HCT116 (cell line): ENCODE measurements around the gene TMEM119. TPM values are rescaled to one million over a fixed set of nuclear protein-coding genes. Genes with fewer than 3 reads are reported as not detected.
"Not testable (repeated sequence)": the region's sequence is repeated elsewhere in the genome, so short reads cannot be mapped to it uniquely, and the experiment has no call there.

Source experiments
- ATAC-seq: fragments of 200-7000 bp; cut with Tn5 transposase; 2 replicates; pipeline ENCODE4 v1.9.1; 2020; ENCODE audit warnings: mild to moderate bottlenecking, moderate library complexity
- BruUV-seq: library from RNA; stranded (reverse); fragments of 400-500 nt; replicated peaks from 2 replicates; lab custom pipeline; 2021; lab: Mats Ljungman, UMichigan
- CTCF ChIA-PET: fragments of 300-600 bp; sonication (Branson Sonifier 250); formaldehyde crosslinking; loops from one replicate; lab custom pipeline; 2021; ENCODE audit warnings: antibody characterized with exemption; lab: Charles Lee
- POLR2A ChIA-PET: fragments of 300-600, 350-600 bp; sonication (Branson Sonifier 250); formaldehyde crosslinking; loops from one replicate; lab custom pipeline; 2021; ENCODE audit warnings: antibody characterized with exemption; lab: Charles Lee
- RAD21 ChIA-PET, 2 experiments: fragments of 300-600 bp; sonication (Branson Sonifier 250); formaldehyde crosslinking; loops; one replicate each; lab custom pipeline; 2023; ENCODE audit warnings: low total read pairs in 2 of 2; ENCODE audit not compliant: uncharacterized antibody in 2 of 2, unreplicated experiment in 2 of 2, low non-redundant PET in 1 of 2; lab: Charles Lee
- DNase-seq: peaks from one replicate; pipeline ENCODE4 v3.0.0-alpha.2; 2010; ENCODE audit warnings: low read depth, low spot score
- H2AFZ ChIP-seq: fragments of 200-600 bp; shearing (Covaris generic), sonication (generic); 2 replicates; pipeline ENCODE4 v1.6.1; 2017; ENCODE audit warnings: low read depth, mixed run types, mixed read lengths, antibody characterized with exemption, low read length; ENCODE audit not compliant: poor library complexity, severe bottlenecking
- H3K27ac ChIP-seq: 2 replicates; pipeline ENCODE4 v1.5.1; 2012; ENCODE audit warnings: low read depth, low read length
- H3K27me3 ChIP-seq: fragments of 200-600 bp; sonication (generic); 2 replicates; pipeline ENCODE4 v1.6.1; 2016; ENCODE audit warnings: mixed run types, low read length, mixed read lengths; ENCODE audit not compliant: insufficient read depth
- H3K36me3 ChIP-seq, 2 experiments: fragments of 200-500 bp in 1 of 2; fragments of 200-600 bp in 1 of 2; sonication (Bioruptor generic) in 1 of 2; sonication (generic) in 1 of 2; 2 replicates each; pipeline versions ENCODE4 v1.5.1 to v1.6.1; 2014 to 2016; ENCODE audit warnings: low read length in 2 of 2, inconsistent platforms in 1 of 2, mixed read lengths in 1 of 2, mixed run types in 1 of 2; ENCODE audit not compliant: insufficient read depth in 2 of 2, control insufficient read depth in 1 of 2
- H3K4me1 ChIP-seq, 2 experiments: fragments of 200-600 bp in 1 of 2; sonication (generic) in 1 of 2; 2 replicates each; pipeline versions ENCODE4 v1.5.1 to v1.6.1; 2012 to 2017; ENCODE audit warnings: low read length in 2 of 2, inconsistent platforms in 1 of 2, mild to moderate bottlenecking in 1 of 2, mixed read lengths in 1 of 2, mixed run types in 1 of 2, moderate library complexity in 1 of 2; ENCODE audit not compliant: insufficient read depth in 2 of 2, control insufficient read depth in 1 of 2
- H3K4me2 ChIP-seq: fragments of 200-600 bp; sonication (generic); 2 replicates; pipeline ENCODE4 v1.6.1; 2017; ENCODE audit warnings: mixed run types, low read length, mixed read lengths
- H3K4me3 ChIP-seq, 2 experiments: fragments of 200-600 bp in 1 of 2; sonication (generic) in 1 of 2; replicated peaks in 1 of 2; 2 replicates each; pipeline ENCODE4 v1.5.1; 2011 to 2016; ENCODE audit warnings: low read length in 2 of 2, control low read depth in 1 of 2, low read depth in 1 of 2, mild to moderate bottlenecking in 1 of 2, mixed read lengths in 1 of 2, mixed run types in 1 of 2
- H3K79me2 ChIP-seq: fragments of 200-600 bp; sonication (generic); 2 replicates; pipeline ENCODE4 v1.6.1; 2017; ENCODE audit warnings: mild to moderate bottlenecking, mixed run types, low read length, moderate library complexity, mixed read lengths; ENCODE audit not compliant: insufficient read depth
- H3K9ac ChIP-seq: fragments of 200-600 bp; sonication (generic); 2 replicates; pipeline ENCODE4 v1.6.1; 2016; ENCODE audit warnings: low read length, mixed read lengths
- H3K9me2 ChIP-seq: fragments of 200-600 bp; sonication (generic), shearing (Covaris generic); 2 replicates; pipeline ENCODE4 v1.6.1; 2017; ENCODE audit warnings: mixed run types, mild to moderate bottlenecking, moderate library complexity; ENCODE audit not compliant: insufficient read depth
- H3K9me3 ChIP-seq, 2 experiments: fragments of 200-500 bp in 1 of 2; fragments of 200-600 bp in 1 of 2; sonication (Bioruptor generic) in 1 of 2; sonication (generic) in 1 of 2; 2 replicates each; pipeline ENCODE4 v1.6.1; 2014 to 2017; ENCODE audit warnings: low read length in 2 of 2, mixed read lengths in 2 of 2, inconsistent platforms in 1 of 2, low read depth in 1 of 2, mild to moderate bottlenecking in 1 of 2, mixed run types in 1 of 2, moderate library complexity in 1 of 2; ENCODE audit not compliant: control insufficient read depth in 1 of 2, insufficient read depth in 1 of 2
- H4K20me1 ChIP-seq: fragments of 200-600 bp; sonication (generic), shearing (Covaris generic); 2 replicates; pipeline ENCODE4 v1.6.1; 2017; ENCODE audit warnings: mixed run types, mild to moderate bottlenecking, moderate library complexity; ENCODE audit not compliant: insufficient read depth
- EGR1 ChIP-seq: IDR thresholded peaks from 2 replicates; pipeline ENCODE4 v1.6.1; 2012; ENCODE audit warnings: low read depth
- EZH2phosphoT487 ChIP-seq: fragments of 200-600 bp; IDR thresholded peaks from 2 replicates; pipeline ENCODE4 v1.6.1; 2018; ENCODE audit warnings: antibody characterized with exemption, borderline replicate concordance
- FOSL1 ChIP-seq: IDR thresholded peaks from 2 replicates; pipeline ENCODE4 v1.6.1; 2012; ENCODE audit warnings: low read depth
- JUND ChIP-seq: IDR thresholded peaks from 2 replicates; pipeline ENCODE4 v1.6.1; 2012
- SIN3A ChIP-seq: IDR thresholded peaks from 2 replicates; pipeline ENCODE4 v1.6.1; 2012; ENCODE audit warnings: low read depth
- SP1 ChIP-seq: IDR thresholded peaks from 2 replicates; pipeline ENCODE4 v1.6.1; 2012; ENCODE audit warnings: low read depth
- TCF7L2 ChIP-seq: IDR thresholded peaks from 2 replicates; pipeline ENCODE4 v1.7.0; 2011; ENCODE audit warnings: borderline replicate concordance, inconsistent platforms; ENCODE audit not compliant: insufficient read depth, insufficient read length; ENCODE audit errors: extremely low read depth
- YY1 ChIP-seq: IDR thresholded peaks from 2 replicates; pipeline ENCODE4 v1.6.1; 2011; ENCODE audit warnings: low read length, low read depth, moderate library complexity, mild to moderate bottlenecking; ENCODE audit not compliant: insufficient replicate concordance; ENCODE audit errors: extremely low read depth
- ZFX ChIP-seq: fragments of 450-650 bp; IDR thresholded peaks from 2 replicates; pipeline ENCODE4 v1.6.1; 2017
- intact Hi-C: fragments of 100-400 bp; cut with micrococcal nuclease; formaldehyde crosslinking; loops from 2 replicates; pipeline ENCODE4 v1.10.0; 2022
- total RNA-seq: library from RNA; stranded (reverse); gene quantifications from one replicate; pipeline ENCODE4 v1.2.1, GENCODE V29; 2021; ENCODE audit not compliant: unreplicated experiment
- TF ChIP-seq, protein P1 (sequence below): IDR thresholded peaks from 2 replicates; pipeline ENCODE4 v1.6.1; 2012
- TF ChIP-seq, protein P2 (sequence below): IDR thresholded peaks from 2 replicates; pipeline ENCODE4 v1.6.1; 2012
- TF ChIP-seq, protein P3 (sequence below), 3 experiments: fragments of 200-600 bp in 1 of 3; sonication (generic) in 1 of 3; IDR thresholded peaks in 2 of 3; conservative IDR thresholded peaks in 1 of 3; 2 replicates each; pipeline ENCODE4 v1.5.1; 2012 to 2017; ENCODE audit warnings: low read depth in 2 of 3, low read length in 2 of 3, antibody characterized with exemption in 1 of 3, borderline replicate concordance in 1 of 3, control low read depth in 1 of 3, mild to moderate bottlenecking in 1 of 3, mixed read lengths in 1 of 3, mixed run types in 1 of 3, moderate library complexity in 1 of 3; ENCODE audit not compliant: insufficient read depth in 1 of 3

TMEM119 gene
- total RNA-seq, 1 experiment from 2014 or later, result not detected

DNA sequence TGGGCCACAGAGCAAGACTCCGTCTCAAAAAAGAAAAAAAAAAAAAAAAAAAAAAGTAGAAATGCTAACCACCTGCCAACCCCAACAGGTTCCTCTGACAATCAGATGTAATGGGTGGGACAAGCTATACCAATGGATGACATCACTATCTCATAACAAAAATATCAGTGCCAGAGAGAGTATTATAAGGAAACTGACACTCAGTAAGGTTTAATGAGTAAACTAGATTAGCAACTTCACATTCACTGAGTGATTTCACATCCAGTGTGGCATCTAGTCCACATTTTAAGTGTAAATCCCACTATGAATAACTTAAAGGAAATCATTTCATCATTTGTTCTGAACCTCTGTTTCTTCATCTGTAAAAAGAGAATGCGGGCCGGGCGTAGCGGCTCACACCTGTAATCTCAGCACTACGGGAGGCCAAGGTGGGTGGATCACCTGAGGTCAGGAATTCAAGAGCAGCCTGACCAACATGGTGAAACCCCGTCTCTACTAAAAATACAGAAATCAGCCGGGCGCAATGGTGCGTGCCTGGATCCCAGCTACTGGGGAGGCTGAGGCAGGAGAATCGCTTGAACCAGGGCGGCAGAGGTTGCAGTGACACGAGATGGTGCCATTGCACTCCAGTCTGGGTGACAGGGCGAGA, 38.8 kb downstream of the TMEM119 start:
- H3K4me1 ChIP-seq, result peaks cover 12 to 25% of the 10 kb centered on the region in 2 experiments; a peak in 3 of 4 replicates

DNA sequence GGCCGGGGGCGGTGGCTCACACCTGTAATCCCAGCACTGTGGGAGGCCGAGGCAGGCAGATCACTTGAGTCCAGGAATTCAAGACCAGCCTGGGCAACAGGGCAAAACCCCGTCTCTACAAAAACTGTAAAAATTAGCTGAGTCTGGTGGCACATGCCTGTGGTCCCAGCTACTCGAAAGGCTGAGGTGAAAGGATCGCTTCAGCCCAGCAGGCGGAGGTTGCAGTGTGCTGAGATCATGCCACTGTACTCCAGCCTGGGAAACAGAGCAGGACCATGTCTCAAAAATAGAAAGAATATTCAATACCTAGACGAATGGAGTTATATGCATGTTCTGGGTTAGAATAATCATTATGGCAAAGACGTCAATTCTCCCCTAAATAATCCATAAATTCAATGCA, 42.5 kb downstream of the TMEM119 start:
- BruUV-seq, POLR2A ChIA-PET: not testable (repeated sequence)
- peaks cover 28% of the 10 kb centered on the region; the same call in 1 of the 2 replicates for H4K20me1 ChIP-seq

More for the DNA sequence above, 38.8 kb downstream of the TMEM119 start:
- H3K9ac ChIP-seq, result peak overlapping the region; percentile 97; the same call in 1 of the 2 replicates
- H3K4me2 ChIP-seq, result peak overlapping the region; percentile 93
- DNase-seq (no peak), ATAC-seq (no peak)
- peaks cover 83% of the 10 kb centered on the region for H3K79me2 ChIP-seq
- BruUV-seq, result no TSS peak
- RAD21 ChIA-PET, result no interaction called here
- H4K20me1 ChIP-seq, result no peaks in the 10 kb centered on the region; the same call in 1 of the 2 replicates
- peak overlapping the region; percentile 75 to 85 for H3K4me3 ChIP-seq
- H3K27ac ChIP-seq, result no peak overlapping the region
- intact Hi-C loops, result no loop called here
- TF ChIP-seq SIN3A (no peak), YY1 (no peak), FOSL1 (no peak), ZFX (no peak), EGR1 (no peak), EZH2phosphoT487 (no peak), SP1 (no peak), TCF7L2 (no peak), JUND (no peak)
- TF ChIP-seq, protein P1, sequence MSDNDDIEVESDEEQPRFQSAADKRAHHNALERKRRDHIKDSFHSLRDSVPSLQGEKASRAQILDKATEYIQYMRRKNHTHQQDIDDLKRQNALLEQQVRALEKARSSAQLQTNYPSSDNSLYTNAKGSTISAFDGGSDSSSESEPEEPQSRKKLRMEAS, result no peak
- TF ChIP-seq, protein P2, sequence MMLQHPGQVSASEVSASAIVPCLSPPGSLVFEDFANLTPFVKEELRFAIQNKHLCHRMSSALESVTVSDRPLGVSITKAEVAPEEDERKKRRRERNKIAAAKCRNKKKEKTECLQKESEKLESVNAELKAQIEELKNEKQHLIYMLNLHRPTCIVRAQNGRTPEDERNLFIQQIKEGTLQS, result no peak
- TF ChIP-seq, protein P3, sequence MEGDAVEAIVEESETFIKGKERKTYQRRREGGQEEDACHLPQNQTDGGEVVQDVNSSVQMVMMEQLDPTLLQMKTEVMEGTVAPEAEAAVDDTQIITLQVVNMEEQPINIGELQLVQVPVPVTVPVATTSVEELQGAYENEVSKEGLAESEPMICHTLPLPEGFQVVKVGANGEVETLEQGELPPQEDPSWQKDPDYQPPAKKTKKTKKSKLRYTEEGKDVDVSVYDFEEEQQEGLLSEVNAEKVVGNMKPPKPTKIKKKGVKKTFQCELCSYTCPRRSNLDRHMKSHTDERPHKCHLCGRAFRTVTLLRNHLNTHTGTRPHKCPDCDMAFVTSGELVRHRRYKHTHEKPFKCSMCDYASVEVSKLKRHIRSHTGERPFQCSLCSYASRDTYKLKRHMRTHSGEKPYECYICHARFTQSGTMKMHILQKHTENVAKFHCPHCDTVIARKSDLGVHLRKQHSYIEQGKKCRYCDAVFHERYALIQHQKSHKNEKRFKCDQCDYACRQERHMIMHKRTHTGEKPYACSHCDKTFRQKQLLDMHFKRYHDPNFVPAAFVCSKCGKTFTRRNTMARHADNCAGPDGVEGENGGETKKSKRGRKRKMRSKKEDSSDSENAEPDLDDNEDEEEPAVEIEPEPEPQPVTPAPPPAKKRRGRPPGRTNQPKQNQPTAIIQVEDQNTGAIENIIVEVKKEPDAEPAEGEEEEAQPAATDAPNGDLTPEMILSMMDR (IDR thresholded peaks at IDR 0.05 in 2 of 3, conservative IDR thresholded peaks at IDR 0.05 in 1 of 3; ENCODE audit: borderline replicate concordance in 1 of 3, insufficient read depth in 1 of 3, low read depth in 2 of 3, low read length in 2 of 3), result no peak
- POLR2A ChIA-PET, result no interaction called here
- peaks cover 2 to 16% of the 10 kb centered on the region in 2 experiments; a peak in 2 of 4 replicates for H3K36me3 ChIP-seq
- no peaks in the 10 kb centered on the region for H3K9me2 ChIP-seq
- H3K9me3 ChIP-seq, result no peaks in the 10 kb centered on the region
- no peak overlapping the region for H2AFZ ChIP-seq
- H3K27me3 ChIP-seq, result no peaks in the 10 kb centered on the region
- CTCF ChIA-PET, result no interaction called here

More for the DNA sequence above, 42.5 kb downstream of the TMEM119 start:
- DNase-seq, intact Hi-C loops, RAD21 ChIA-PET, H3K9me3 ChIP-seq, H3K9me2 ChIP-seq, H3K4me3 ChIP-seq, H3K9ac ChIP-seq, ATAC-seq, H2AFZ ChIP-seq, H3K27me3 ChIP-seq, H3K27ac ChIP-seq, H3K4me2 ChIP-seq: not testable (repeated sequence)
- Histone ChIP-seq H3K4me1 (peaks cover 7 to 11% of the 10 kb centered on the region in 2 experiments; a peak in 3 of 4 replicates), H3K36me3 (peaks cover 2 to 14% of the 10 kb centered on the region in 2 experiments; a peak in 2 of 4 replicates), H3K79me2 (peaks cover 100% of the 10 kb centered on the region)
- CTCF ChIA-PET, result interaction anchor here (0.6 to 1.3 kb wide), 2 partner anchors 36 to 63 kb away, joined by 3 read pairs; no protein-coding TSS in a partner anchor
